GM12878 (cell line): ENCODE measurements around the gene TIGD7. TPM values are rescaled to one million over a fixed set of nuclear protein-coding genes. Genes with fewer than 3 reads are reported as not detected.

Experiments used
- ATF7 ChIP-seq: fragments of 450-650 bp; IDR thresholded peaks from 2 replicates; pipeline ENCODE4 v1.6.1; 2016; ENCODE audit warnings: low read depth, mild to moderate bottlenecking
- CREM ChIP-seq: IDR thresholded peaks from 2 replicates; pipeline ENCODE4 v1.6.1; 2014; ENCODE audit warnings: antibody characterized with exemption, low read depth
- EED ChIP-seq: sonication (generic); IDR thresholded peaks from 2 replicates; pipeline ENCODE4 v1.6.1; 2016; ENCODE audit warnings: antibody characterized with exemption, low read depth
- EGR1 ChIP-seq, 2 experiments: IDR thresholded peaks; 1 replicate in 1 of 2; 2 replicates in 1 of 2; pipeline ENCODE4 v1.6.1; 2011 to 2012; ENCODE audit warnings: low read depth in 2 of 2, low read length in 2 of 2, borderline replicate concordance in 1 of 2, mild to moderate bottlenecking in 1 of 2, moderate library complexity in 1 of 2
- ESRRA ChIP-seq: IDR thresholded peaks from 2 replicates; pipeline ENCODE4 v1.6.1; 2012; ENCODE audit warnings: mild to moderate bottlenecking, low read length, improper control_type of control experiment
- ETV6 ChIP-seq, 2 experiments: fragments of 450-650 bp in 1 of 2; IDR thresholded peaks in 1 of 2; conservative IDR thresholded peaks in 1 of 2; 2 replicates each; pipeline ENCODE4 v1.6.1; 2014; ENCODE audit warnings: antibody characterized with exemption in 1 of 2, borderline replicate concordance in 1 of 2, low read depth in 1 of 2, mild to moderate bottlenecking in 1 of 2, moderate library complexity in 1 of 2
- FOXK2 ChIP-seq: fragments of 450-650 bp; IDR thresholded peaks from 2 replicates; pipeline ENCODE4 v1.6.1; 2017; ENCODE audit warnings: mild to moderate bottlenecking, moderate library complexity
- HDAC6 ChIP-seq: fragments of 200-600 bp; sonication (generic); IDR thresholded peaks from one replicate; pipeline ENCODE4 v1.8.0; 2017; ENCODE audit warnings: antibody characterized with exemption; ENCODE audit not compliant: unreplicated experiment
- IRF3 ChIP-seq: fragments of 450-650 bp; IDR thresholded peaks from 2 replicates; pipeline ENCODE4 v1.6.1; 2014; ENCODE audit warnings: mild to moderate bottlenecking
- MEF2B ChIP-seq: fragments of 450-650 bp; IDR thresholded peaks from 2 replicates; pipeline ENCODE4 v1.6.1; 2018; ENCODE audit warnings: mild to moderate bottlenecking, moderate library complexity; ENCODE audit not compliant: partially characterized antibody, poor library complexity, severe bottlenecking
- NR2C1 ChIP-seq: fragments of 450-650 bp; IDR thresholded peaks from 2 replicates; pipeline ENCODE4 v1.6.1; 2017; ENCODE audit warnings: antibody characterized with exemption, mild to moderate bottlenecking, moderate library complexity
- NR2F1 ChIP-seq: fragments of 450-650 bp; conservative IDR thresholded peaks from 2 replicates; pipeline ENCODE4 v1.6.1; 2017; ENCODE audit warnings: mild to moderate bottlenecking
- NRF1 ChIP-seq: conservative IDR thresholded peaks from 2 replicates; pipeline ENCODE4 v1.6.1; 2011; ENCODE audit warnings: mild to moderate bottlenecking, low read depth, low read length, improper control_type of control experiment
- PAX5 ChIP-seq: IDR thresholded peaks from 2 replicates; pipeline ENCODE4 v1.6.1; 2011; ENCODE audit warnings: low read depth, low read length, borderline replicate concordance
- POLR2AphosphoS2 ChIP-seq: IDR thresholded peaks from 2 replicates; pipeline ENCODE4 v1.6.1; 2011; ENCODE audit warnings: low read depth, mild to moderate bottlenecking, low read length, improper control_type of control experiment, moderate library complexity
- POLR2AphosphoS5 ChIP-seq: IDR thresholded peaks from 2 replicates; pipeline ENCODE4 v1.6.1; 2011; ENCODE audit warnings: mild to moderate bottlenecking, low read length, inconsistent platforms
- RAD21 ChIP-seq: IDR thresholded peaks from 2 replicates; pipeline ENCODE4 v1.6.1; 2011; ENCODE audit warnings: mild to moderate bottlenecking, low read depth, low read length, moderate library complexity; ENCODE audit not compliant: insufficient read depth
- SIX5 ChIP-seq: IDR thresholded peaks from 2 replicates; pipeline ENCODE4 v1.6.1; 2011; ENCODE audit warnings: mild to moderate bottlenecking, low read depth, low read length, moderate library complexity; ENCODE audit not compliant: severe bottlenecking
- SP1 ChIP-seq: IDR thresholded peaks from one replicate; pipeline ENCODE4 v1.6.1; 2011; ENCODE audit warnings: low read depth, low read length
- TARDBP ChIP-seq: IDR thresholded peaks from 2 replicates; pipeline ENCODE4 v1.6.1; 2016; ENCODE audit warnings: borderline replicate concordance
- WRNIP1 ChIP-seq: IDR thresholded peaks from 2 replicates; pipeline ENCODE4 v1.6.1; 2011; ENCODE audit warnings: low read depth, low read length, improper control_type of control experiment, borderline replicate concordance
- ZSCAN29 ChIP-seq: fragments of 450-650 bp; IDR thresholded peaks from 2 replicates; pipeline ENCODE4 v1.6.1; 2017; ENCODE audit warnings: mild to moderate bottlenecking, moderate library complexity
- polyA plus RNA-seq, 11 experiments: library from polyadenylated mRNA; depleted of rRNA in 4 of 11; unstranded in 6 of 11; stranded (reverse) in 5 of 11; fragments of >200 nt; fragmentation: Nextera tagmentation in 4 of 11; fragmentation: Illumina TruSeq in 1 of 11; extraction: Ambion mirVana in 4 of 11; extraction: Trizol in 1 of 11; gene quantifications; 1 replicate in 1 of 11; 2 replicates in 10 of 11; pipeline versions ENCODE4 v1.2.1 to v1.2.3, GENCODE V29; 2011 to 2016; ENCODE audit warnings: inconsistent platforms in 2 of 11, missing spikeins in 2 of 11, low read depth in 1 of 11
- total RNA-seq, 4 experiments: library from RNA; depleted of rRNA in 3 of 4; stranded (reverse); fragments of >200 nt in 3 of 4; fragmentation: Illumina TruSeq in 1 of 4; extraction: Trizol in 1 of 4; gene quantifications; 2 replicates each; pipeline versions ENCODE4 v1.2.1 to v1.2.3, GENCODE V29; 2013 to 2021
- TF ChIP-seq, protein P1 (sequence below): fragments of 450-650 bp; IDR thresholded peaks from 2 replicates; pipeline ENCODE4 v1.6.1; 2017; ENCODE audit warnings: mild to moderate bottlenecking
- TF ChIP-seq, protein P2 (sequence below): fragments of 450-650 bp; IDR thresholded peaks from 2 replicates; pipeline ENCODE4 v1.6.1; 2017; ENCODE audit warnings: mild to moderate bottlenecking, moderate library complexity

Gene TIGD7
- total and polyA plus RNA-seq, 10 of the 15 experiments (the other 5 are each of a cell fraction or from before 2014, with no cell fraction given), result 0.37 to 3.8 (median 3.0) TPM

DNA sequence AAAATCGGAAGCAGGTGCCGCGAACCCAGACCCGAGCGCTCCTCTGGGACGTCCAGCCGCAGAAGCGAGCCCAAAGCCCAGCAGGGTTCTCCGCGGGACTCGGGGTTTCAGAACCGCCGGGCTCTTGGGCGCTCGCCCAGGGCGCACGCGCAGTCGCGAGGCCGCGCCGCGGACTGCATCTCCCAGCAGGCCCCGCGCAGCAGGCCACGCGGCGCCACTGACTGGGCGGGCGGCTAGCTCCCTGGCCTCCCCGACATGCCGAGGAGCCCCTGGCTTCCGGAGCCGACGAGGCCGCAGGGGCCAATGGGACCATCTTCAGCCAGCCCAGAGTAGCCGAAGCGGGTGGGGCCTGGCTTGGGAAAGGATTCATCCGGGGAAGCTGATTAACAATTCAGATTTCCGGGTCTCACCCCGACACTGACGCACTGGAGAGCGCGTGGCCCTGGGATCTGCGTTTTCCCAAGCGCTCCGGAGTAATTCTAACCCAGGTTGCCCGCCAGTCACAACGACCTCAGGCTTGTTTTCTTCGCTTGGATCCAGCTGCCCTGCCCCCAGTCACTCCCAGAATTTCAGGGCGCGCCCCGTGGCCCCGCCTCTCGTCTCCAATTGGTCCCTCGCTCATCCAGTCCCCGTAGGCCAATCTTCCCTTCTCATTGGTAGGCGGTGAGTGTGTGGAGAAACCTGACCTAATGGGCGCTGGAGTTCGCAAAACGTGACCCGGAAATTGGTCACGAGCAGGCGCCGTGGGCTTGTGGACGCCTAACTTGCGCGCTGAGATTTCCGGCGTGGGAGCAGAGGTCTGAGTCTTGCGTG, 22.3 kb downstream of the TIGD7 start, which contains the start of gene ZNF263 (continued):
- TF ChIP-seq SIX5, result peak; percentile 82
- peak; percentile 95 for TF ChIP-seq NR2F1
- peak; percentile 86 for TF ChIP-seq POLR2AphosphoS5
- TF ChIP-seq, protein P1, sequence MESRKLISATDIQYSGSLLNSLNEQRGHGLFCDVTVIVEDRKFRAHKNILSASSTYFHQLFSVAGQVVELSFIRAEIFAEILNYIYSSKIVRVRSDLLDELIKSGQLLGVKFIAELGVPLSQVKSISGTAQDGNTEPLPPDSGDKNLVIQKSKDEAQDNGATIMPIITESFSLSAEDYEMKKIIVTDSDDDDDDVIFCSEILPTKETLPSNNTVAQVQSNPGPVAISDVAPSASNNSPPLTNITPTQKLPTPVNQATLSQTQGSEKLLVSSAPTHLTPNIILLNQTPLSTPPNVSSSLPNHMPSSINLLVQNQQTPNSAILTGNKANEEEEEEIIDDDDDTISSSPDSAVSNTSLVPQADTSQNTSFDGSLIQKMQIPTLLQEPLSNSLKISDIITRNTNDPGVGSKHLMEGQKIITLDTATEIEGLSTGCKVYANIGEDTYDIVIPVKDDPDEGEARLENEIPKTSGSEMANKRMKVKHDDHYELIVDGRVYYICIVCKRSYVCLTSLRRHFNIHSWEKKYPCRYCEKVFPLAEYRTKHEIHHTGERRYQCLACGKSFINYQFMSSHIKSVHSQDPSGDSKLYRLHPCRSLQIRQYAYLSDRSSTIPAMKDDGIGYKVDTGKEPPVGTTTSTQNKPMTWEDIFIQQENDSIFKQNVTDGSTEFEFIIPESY, result no peak
- 0 out of 2 replicates have a peak, but pooled peaks have one; percentile 49 for TF ChIP-seq WRNIP1
- TF ChIP-seq RAD21, result no peak
- TF ChIP-seq ETV6 (conservative IDR thresholded peaks at IDR 0.05 in 1 of 2, IDR thresholded peaks at IDR 0.05 in 1 of 2; ENCODE audit: borderline replicate concordance in 1 of 2, low read depth in 1 of 2), result peak in 1 of 2 experiments; percentile 19; a peak in 1 of 4 replicates
- 0 out of 2 replicates have a peak, but pooled peaks have one; percentile 36 for TF ChIP-seq ESRRA
- TF ChIP-seq HDAC6, result no peak
- TF ChIP-seq POLR2AphosphoS2, result peak; percentile 70
- peak; percentile 65; the same call in 1 of the 2 replicates for TF ChIP-seq TARDBP
- TF ChIP-seq MEF2B, result peak; percentile 34
- peak; percentile 99 for TF ChIP-seq CREM
- TF ChIP-seq ATF7, result peak; percentile 82
- TF ChIP-seq, protein P2, sequence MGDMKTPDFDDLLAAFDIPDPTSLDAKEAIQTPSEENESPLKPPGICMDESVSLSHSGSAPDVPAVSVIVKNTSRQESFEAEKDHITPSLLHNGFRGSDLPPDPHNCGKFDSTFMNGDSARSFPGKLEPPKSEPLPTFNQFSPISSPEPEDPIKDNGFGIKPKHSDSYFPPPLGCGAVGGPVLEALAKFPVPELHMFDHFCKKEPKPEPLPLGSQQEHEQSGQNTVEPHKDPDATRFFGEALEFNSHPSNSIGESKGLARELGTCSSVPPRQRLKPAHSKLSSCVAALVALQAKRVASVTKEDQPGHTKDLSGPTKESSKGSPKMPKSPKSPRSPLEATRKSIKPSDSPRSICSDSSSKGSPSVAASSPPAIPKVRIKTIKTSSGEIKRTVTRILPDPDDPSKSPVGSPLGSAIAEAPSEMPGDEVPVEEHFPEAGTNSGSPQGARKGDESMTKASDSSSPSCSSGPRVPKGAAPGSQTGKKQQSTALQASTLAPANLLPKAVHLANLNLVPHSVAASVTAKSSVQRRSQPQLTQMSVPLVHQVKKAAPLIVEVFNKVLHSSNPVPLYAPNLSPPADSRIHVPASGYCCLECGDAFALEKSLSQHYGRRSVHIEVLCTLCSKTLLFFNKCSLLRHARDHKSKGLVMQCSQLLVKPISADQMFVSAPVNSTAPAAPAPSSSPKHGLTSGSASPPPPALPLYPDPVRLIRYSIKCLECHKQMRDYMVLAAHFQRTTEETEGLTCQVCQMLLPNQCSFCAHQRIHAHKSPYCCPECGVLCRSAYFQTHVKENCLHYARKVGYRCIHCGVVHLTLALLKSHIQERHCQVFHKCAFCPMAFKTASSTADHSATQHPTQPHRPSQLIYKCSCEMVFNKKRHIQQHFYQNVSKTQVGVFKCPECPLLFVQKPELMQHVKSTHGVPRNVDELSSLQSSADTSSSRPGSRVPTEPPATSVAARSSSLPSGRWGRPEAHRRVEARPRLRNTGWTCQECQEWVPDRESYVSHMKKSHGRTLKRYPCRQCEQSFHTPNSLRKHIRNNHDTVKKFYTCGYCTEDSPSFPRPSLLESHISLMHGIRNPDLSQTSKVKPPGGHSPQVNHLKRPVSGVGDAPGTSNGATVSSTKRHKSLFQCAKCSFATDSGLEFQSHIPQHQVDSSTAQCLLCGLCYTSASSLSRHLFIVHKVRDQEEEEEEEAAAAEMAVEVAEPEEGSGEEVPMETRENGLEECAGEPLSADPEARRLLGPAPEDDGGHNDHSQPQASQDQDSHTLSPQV, result 0 out of 2 replicates have a peak, but pooled peaks have one; percentile 21
- TF ChIP-seq NRF1, result peak; percentile 59
- TF ChIP-seq EGR1 (IDR thresholded peaks at IDR 0.05; ENCODE audit: borderline replicate concordance in 1 of 2, low read depth in 2 of 2, low read length in 2 of 2), result peak in 1 of 2 experiments; percentile 30; a peak in 1 of 3 replicates
- TF ChIP-seq SP1, result peak; percentile 68
- TF ChIP-seq ZSCAN29, result no peak
- TF ChIP-seq FOXK2, result peak; percentile 61
- TF ChIP-seq IRF3, result peak; percentile 16
- TF ChIP-seq NR2C1, result peak; percentile 93
- TF ChIP-seq EED, result peak; percentile 68
- peak; percentile 73; the same call in 1 of the 2 replicates for TF ChIP-seq PAX5
